ENCODE measurements around the gene BAIAP2. TPM values are rescaled to one million over a fixed set of nuclear protein-coding genes. Genes with fewer than 3 reads are reported as not detected.
A peak's percentile ranks its signal among the peaks of the same experiment; 100 is the strongest.

BAIAP2 gene
- total and polyA plus RNA-seq, 2 of the 13 experiments (the other 11 are each of a cell fraction or from before 2014, with no cell fraction given), result 22.5 to 24.0 TPM

- TF ChIP-seq ZNF687 (CRISPR knock-in tag; IDR thresholded peaks at IDR 0.05) (peak; percentile 87), ATF1 (CRISPR knock-in tag; IDR thresholded peaks at IDR 0.05) (no peak), LBX2 (CRISPR knock-in tag; IDR thresholded peaks at IDR 0.05; ENCODE audit: borderline replicate concordance) (no peak), ZNF350 (CRISPR knock-in tag; IDR thresholded peaks at IDR 0.05; ENCODE audit: borderline replicate concordance, low read depth) (peak; percentile 41; the same call in 1 of the 2 replicates), ZNF556 (CRISPR knock-in tag; IDR thresholded peaks at IDR 0.05; ENCODE audit: borderline replicate concordance) (peak; percentile 70; the same call in 1 of the 2 replicates), ETV5 (CRISPR knock-in tag; IDR thresholded peaks at IDR 0.05; ENCODE audit: borderline replicate concordance) (peak; percentile 13; the same call in 1 of the 2 replicates), ZNF7 (CRISPR knock-in tag; IDR thresholded peaks at IDR 0.05) (no peak), ZNF468 (CRISPR knock-in tag; IDR thresholded peaks at IDR 0.05) (no peak), FUBP1 (CRISPR knock-in tag; IDR thresholded peaks at IDR 0.05; ENCODE audit: borderline replicate concordance) (no peak), SAFB2 (CRISPR knock-in tag; IDR thresholded peaks at IDR 0.05; ENCODE audit: borderline replicate concordance, low read depth) (no peak), PPARG (CRISPR knock-in tag; conservative IDR thresholded peaks at IDR 0.05) (0 out of 2 replicates have a peak, but pooled peaks have one; percentile 13), GATAD2A (CRISPR knock-in tag; IDR thresholded peaks at IDR 0.05) (peak; percentile 76), ZNF121 (CRISPR knock-in tag; IDR thresholded peaks at IDR 0.05) (peak; percentile 45; the same call in 1 of the 2 replicates), ZNF484 (CRISPR knock-in tag; IDR thresholded peaks at IDR 0.05; ENCODE audit: borderline replicate concordance, low read depth) (no peak), SAP130 (CRISPR knock-in tag; IDR thresholded peaks at IDR 0.05; ENCODE audit: low read depth) (peak; percentile 49), TFDP1 (CRISPR knock-in tag; IDR thresholded peaks at IDR 0.05; ENCODE audit: borderline replicate concordance) (0 out of 2 replicates have a peak, but pooled peaks have one; percentile 40), JUN (CRISPR knock-in tag; IDR thresholded peaks at IDR 0.05) (no peak), ZNF205 (CRISPR knock-in tag; IDR thresholded peaks at IDR 0.05) (no peak), POLR2G (IDR thresholded peaks at IDR 0.05; ENCODE audit: low read depth, low read length) (0 out of 2 replicates have a peak, but pooled peaks have one; percentile 36), ZFP37 (CRISPR knock-in tag; IDR thresholded peaks at IDR 0.05; ENCODE audit: borderline replicate concordance) (no peak), ZNF652 (CRISPR knock-in tag; IDR thresholded peaks at IDR 0.05; ENCODE audit: borderline replicate concordance, low read depth) (0 out of 2 replicates have a peak, but pooled peaks have one; percentile 8), IKZF4 (CRISPR knock-in tag; IDR thresholded peaks at IDR 0.05; ENCODE audit: borderline replicate concordance, low read depth, not compliant biosample characterization) (no peak)
These were observed 107.6 kb downstream of the BAIAP2 start (continued) for GRCh38 chr17:81142301-81143199.
